H4 (cell line): ENCODE results near the gene CNN2. TPM values are rescaled to one million over a fixed set of nuclear protein-coding genes. Genes with fewer than 3 reads are reported as not detected.

Experiments
- DNase-seq: peaks from one replicate; pipeline ENCODE4 v3.0.0-alpha.2; 2015; ENCODE audit warnings: low spot score
- total RNA-seq: library from RNA; depleted of rRNA; stranded (reverse); fragments of >200 nt; shearing (Covaris generic); gene quantifications from 2 replicates; pipeline ENCODE4 v1.2.3, GENCODE V29; 2014

The CNN2 gene
- total RNA-seq, 1 experiment from 2014 or later, result 123 TPM

DNA sequence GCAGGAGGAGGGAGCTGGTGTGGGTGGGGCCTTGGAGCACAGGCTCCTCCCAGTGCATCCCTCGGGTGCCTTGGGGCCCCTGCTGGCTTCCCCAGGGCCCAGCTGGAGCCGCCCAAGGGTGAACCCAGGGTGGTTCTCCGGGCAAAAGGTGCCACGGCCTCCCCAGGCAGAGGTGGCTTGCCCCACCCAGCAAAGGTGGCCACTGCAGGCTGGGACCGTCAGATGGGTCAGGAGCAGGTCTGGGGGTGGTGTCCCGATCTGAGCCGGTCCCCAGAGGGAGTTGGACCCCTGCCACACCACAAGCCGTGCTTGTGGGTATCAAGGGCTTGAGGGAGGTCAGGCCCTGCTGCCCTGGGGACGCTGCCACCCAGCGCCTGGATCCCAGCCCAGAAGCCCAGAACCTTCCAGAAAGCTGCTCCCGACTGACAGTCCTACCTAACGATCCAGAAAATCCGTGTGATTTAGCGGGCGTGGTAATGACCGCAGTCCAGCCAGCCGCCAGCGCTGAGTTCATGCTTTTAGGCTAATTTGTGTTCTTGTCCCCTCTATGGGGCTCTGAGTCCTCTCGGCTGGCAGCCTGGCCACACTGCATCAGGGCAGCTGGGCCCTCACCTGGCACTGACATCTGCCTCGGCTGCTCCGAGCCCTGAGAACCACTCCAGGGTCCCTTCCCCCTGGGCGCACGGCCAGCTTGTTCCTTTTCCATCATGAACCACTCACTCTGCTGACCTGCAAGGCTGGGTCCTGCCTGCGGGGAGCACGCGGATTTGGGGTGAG is 31.2 kb upstream of the CNN2 start:
- DNase-seq, result no peak

- DNase-seq, result peak; percentile 58
Observed at GRCh38 chr19:996051-996838, 30.2 kb upstream of the CNN2 start.

DNA sequence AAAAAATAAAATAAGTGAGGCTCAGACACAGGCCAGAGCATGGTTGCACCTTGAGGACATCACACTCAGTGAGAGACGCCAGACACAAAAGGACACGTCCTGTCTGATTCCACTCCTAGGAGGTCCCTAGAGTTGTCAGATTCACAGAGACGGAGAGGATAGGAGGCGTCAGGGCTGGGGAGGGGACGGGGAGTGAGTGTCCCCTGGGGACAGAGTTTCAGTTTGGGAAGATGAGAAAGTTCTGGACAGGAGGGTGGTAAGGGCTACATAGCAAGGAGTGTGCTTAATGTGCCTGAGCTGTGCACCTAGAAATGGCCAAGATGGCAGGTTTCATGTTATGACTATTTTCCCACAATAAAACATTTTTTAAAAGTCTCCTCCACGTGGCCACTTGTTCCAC is 28.3 kb upstream of the CNN2 start:
- DNase-seq, result no peak

DNA sequence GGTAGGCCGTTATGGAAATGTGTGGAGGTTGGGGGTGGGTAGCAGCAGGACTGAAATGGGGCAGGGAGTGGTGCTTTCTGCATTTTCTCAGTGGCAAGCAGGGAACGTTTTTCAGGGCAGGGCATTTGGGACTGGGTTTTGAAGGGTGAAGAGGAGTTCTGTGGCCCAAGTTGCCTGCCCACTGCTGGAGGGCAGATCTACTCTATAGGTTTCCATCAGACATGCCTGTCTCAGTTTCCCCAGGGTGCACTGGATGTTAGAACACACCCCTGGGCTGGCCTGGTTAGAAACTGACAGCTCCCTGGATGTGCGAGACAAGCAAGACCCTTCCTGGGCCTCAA is 27.1 kb upstream of the CNN2 start:
- DNase-seq, result no peak

- DNase-seq, result peak; percentile 53
Observed at GRCh38 chr19:1000095-1000494, 26.3 kb upstream of the CNN2 start, which contains the start of gene GRIN3B. Gene GRIN3B, plus strand, starts transcription at chr19:1000419. Its CDS starts 19 bp downstream, at chr19:1000438.

- no peak for DNase-seq
Observed at GRCh38 chr19:1000591-1001537, 25.5 kb upstream of the CNN2 start.

GRCh38 chr19:1001538-1002166 is 24.8 kb upstream of the CNN2 start:
- DNase-seq, result no peak

- no peak for DNase-seq
Observed at GRCh38 chr19:1002600-1002999, 23.8 kb upstream of the CNN2 start.

DNA sequence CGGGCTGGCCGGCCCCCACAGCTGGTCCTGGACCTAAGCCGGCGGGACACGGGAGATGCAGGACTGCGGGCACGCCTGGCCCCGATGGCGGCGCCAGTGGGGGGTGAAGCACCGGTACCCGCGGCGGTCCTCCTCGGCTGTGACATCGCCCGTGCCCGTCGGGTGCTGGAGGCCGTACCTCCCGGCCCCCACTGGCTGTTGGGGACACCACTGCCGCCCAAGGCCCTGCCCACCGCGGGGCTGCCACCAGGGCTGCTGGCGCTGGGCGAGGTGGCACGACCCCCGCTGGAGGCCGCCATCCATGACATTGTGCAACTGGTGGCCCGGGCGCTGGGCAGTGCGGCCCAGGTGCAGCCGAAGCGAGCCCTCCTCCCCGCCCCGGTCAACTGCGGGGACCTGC is 23.1 kb upstream of the CNN2 start:
- DNase-seq, result no peak

GRCh38 chr19:1004204-1004802 is 22.1 kb upstream of the CNN2 start:
- no peak for DNase-seq

GRCh38 chr19:1004803-1005664 is 21.4 kb upstream of the CNN2 start:
- no peak for DNase-seq

DNA sequence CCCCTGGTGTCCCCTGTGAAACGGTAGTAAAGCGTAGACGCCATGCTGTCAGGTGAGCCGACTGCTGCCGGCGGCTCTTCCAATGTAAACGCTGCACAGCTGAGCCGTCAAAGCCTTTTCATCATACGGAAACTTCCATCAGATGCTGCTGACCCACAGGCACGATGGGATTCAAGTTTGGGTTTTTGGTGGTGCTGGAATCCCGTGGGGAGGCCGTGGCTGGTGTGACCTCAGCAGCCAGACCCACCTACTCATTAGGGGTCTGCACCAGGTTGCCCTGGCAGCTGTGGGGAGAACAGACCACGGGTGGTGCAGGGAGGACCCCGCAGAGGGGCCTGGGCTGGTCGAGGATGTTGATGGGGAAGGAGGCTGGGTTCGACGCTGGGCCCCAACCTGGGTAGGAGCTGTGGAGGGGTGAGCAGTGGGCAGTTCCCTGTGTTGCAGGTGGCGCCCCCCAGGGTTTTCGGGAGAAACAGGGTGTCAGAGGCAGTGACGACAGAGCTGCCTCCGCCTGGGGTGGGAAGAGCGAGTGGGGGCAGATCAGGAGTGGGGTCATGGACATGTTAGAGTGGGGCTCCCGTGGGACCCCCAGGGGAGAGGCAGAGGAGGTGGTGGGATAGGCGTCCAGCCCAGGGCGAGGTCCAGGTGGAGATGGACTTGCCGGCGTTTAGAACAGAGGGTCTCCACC is 19.6 kb upstream of the CNN2 start:
- no peak for DNase-seq

- DNase-seq, result no peak
Observed at GRCh38 chr19:1007399-1008251, 18.8 kb upstream of the CNN2 start.

- no peak for DNase-seq
Observed at GRCh38 chr19:1008268-1009040, 18.0 kb upstream of the CNN2 start.

GRCh38 chr19:1009041-1009980 is 17.1 kb upstream of the CNN2 start:
- DNase-seq, result no peak

- DNase-seq, result no peak
Observed at GRCh38 chr19:1009981-1010538, 16.3 kb upstream of the CNN2 start.
